DOHH2 (cell line): ENCODE measurements around the gene KIAA0408.

Source experiments
- EZH2phosphoT487 ChIP-seq: fragments of 200-600 bp; sonication (generic); IDR thresholded peaks from 2 replicates; pipeline ENCODE4 v1.6.1; 2017; ENCODE audit warnings: borderline replicate concordance, mild to moderate bottlenecking, antibody characterized with exemption, low read length, moderate library complexity, mixed read lengths
- TF ChIP-seq, protein P1 (sequence below): fragments of 200-600 bp; sonication (generic); IDR thresholded peaks from one replicate; pipeline ENCODE4 v1.5.1; 2014; ENCODE audit warnings: antibody characterized with exemption, mild to moderate bottlenecking, low read depth, low read length; ENCODE audit not compliant: poor library complexity, severe bottlenecking

DNA sequence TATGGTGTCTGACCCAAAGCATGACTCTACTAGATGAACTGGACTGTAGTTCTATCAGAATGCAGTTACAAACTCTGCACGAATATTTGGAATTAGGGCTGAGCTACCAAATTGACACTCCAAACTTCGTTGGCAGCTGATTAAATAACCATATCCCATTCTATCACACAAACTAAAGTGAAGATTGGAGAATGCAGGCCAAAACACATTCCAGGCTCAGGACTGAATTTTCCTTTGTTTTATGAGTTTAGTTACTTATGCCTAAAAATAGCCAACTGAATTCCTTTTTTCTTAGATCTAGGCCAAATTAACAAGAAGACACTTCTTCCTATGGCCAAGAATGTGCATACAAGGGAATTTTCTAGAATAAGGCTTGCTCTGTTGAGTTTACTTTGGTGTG lies 9.7 kb upstream of the KIAA0408 start:
- TF ChIP-seq, protein P1, sequence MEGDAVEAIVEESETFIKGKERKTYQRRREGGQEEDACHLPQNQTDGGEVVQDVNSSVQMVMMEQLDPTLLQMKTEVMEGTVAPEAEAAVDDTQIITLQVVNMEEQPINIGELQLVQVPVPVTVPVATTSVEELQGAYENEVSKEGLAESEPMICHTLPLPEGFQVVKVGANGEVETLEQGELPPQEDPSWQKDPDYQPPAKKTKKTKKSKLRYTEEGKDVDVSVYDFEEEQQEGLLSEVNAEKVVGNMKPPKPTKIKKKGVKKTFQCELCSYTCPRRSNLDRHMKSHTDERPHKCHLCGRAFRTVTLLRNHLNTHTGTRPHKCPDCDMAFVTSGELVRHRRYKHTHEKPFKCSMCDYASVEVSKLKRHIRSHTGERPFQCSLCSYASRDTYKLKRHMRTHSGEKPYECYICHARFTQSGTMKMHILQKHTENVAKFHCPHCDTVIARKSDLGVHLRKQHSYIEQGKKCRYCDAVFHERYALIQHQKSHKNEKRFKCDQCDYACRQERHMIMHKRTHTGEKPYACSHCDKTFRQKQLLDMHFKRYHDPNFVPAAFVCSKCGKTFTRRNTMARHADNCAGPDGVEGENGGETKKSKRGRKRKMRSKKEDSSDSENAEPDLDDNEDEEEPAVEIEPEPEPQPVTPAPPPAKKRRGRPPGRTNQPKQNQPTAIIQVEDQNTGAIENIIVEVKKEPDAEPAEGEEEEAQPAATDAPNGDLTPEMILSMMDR = no peak
- TF ChIP-seq EZH2phosphoT487 = no peak
